HCT116 (cell line): ENCODE data around the gene NDUFS1. TPM values are rescaled to one million over a fixed set of nuclear protein-coding genes. Genes with fewer than 3 reads are reported as not detected.
A peak's percentile ranks its signal among the peaks of the same experiment; 100 is the strongest.

Experiments
- ATAC-seq: fragments of 200-7000 bp; cut with Tn5 transposase; 2 replicates; pipeline ENCODE4 v1.9.1; 2020; ENCODE audit warnings: mild to moderate bottlenecking, moderate library complexity
- BruUV-seq: library from RNA; stranded (reverse); fragments of 400-500 nt; replicated peaks from 2 replicates; lab custom pipeline; 2021; lab: Mats Ljungman, UMichigan
- CTCF ChIA-PET: fragments of 300-600 bp; sonication (Branson Sonifier 250); formaldehyde crosslinking; loops from one replicate; lab custom pipeline; 2021; ENCODE audit warnings: antibody characterized with exemption; lab: Charles Lee
- POLR2A ChIA-PET: fragments of 300-600, 350-600 bp; sonication (Branson Sonifier 250); formaldehyde crosslinking; loops from one replicate; lab custom pipeline; 2021; ENCODE audit warnings: antibody characterized with exemption; lab: Charles Lee
- RAD21 ChIA-PET, 2 experiments: fragments of 300-600 bp; sonication (Branson Sonifier 250); formaldehyde crosslinking; loops; one replicate each; lab custom pipeline; 2023; ENCODE audit warnings: low total read pairs in 2 of 2; ENCODE audit not compliant: uncharacterized antibody in 2 of 2, unreplicated experiment in 2 of 2, low non-redundant PET in 1 of 2; lab: Charles Lee
- DNase-seq: peaks from one replicate; pipeline ENCODE4 v3.0.0-alpha.2; 2010; ENCODE audit warnings: low read depth, low spot score
- H2AFZ ChIP-seq: fragments of 200-600 bp; shearing (Covaris generic), sonication (generic); 2 replicates; pipeline ENCODE4 v1.6.1; 2017; ENCODE audit warnings: low read depth, mixed run types, mixed read lengths, antibody characterized with exemption, low read length; ENCODE audit not compliant: poor library complexity, severe bottlenecking
- H3K27ac ChIP-seq: 2 replicates; pipeline ENCODE4 v1.5.1; 2012; ENCODE audit warnings: low read depth, low read length
- H3K27me3 ChIP-seq: fragments of 200-600 bp; sonication (generic); 2 replicates; pipeline ENCODE4 v1.6.1; 2016; ENCODE audit warnings: mixed run types, low read length, mixed read lengths; ENCODE audit not compliant: insufficient read depth
- H3K36me3 ChIP-seq, 2 experiments: fragments of 200-500 bp in 1 of 2; fragments of 200-600 bp in 1 of 2; sonication (Bioruptor generic) in 1 of 2; sonication (generic) in 1 of 2; 2 replicates each; pipeline versions ENCODE4 v1.5.1 to v1.6.1; 2014 to 2016; ENCODE audit warnings: low read length in 2 of 2, inconsistent platforms in 1 of 2, mixed read lengths in 1 of 2, mixed run types in 1 of 2; ENCODE audit not compliant: insufficient read depth in 2 of 2, control insufficient read depth in 1 of 2
- H3K4me1 ChIP-seq, 2 experiments: fragments of 200-600 bp in 1 of 2; sonication (generic) in 1 of 2; 2 replicates each; pipeline versions ENCODE4 v1.5.1 to v1.6.1; 2012 to 2017; ENCODE audit warnings: low read length in 2 of 2, inconsistent platforms in 1 of 2, mild to moderate bottlenecking in 1 of 2, mixed read lengths in 1 of 2, mixed run types in 1 of 2, moderate library complexity in 1 of 2; ENCODE audit not compliant: insufficient read depth in 2 of 2, control insufficient read depth in 1 of 2
- H3K4me2 ChIP-seq: fragments of 200-600 bp; sonication (generic); 2 replicates; pipeline ENCODE4 v1.6.1; 2017; ENCODE audit warnings: mixed run types, low read length, mixed read lengths
- H3K4me3 ChIP-seq, 2 experiments: fragments of 200-600 bp in 1 of 2; sonication (generic) in 1 of 2; replicated peaks in 1 of 2; 2 replicates each; pipeline ENCODE4 v1.5.1; 2011 to 2016; ENCODE audit warnings: low read length in 2 of 2, control low read depth in 1 of 2, low read depth in 1 of 2, mild to moderate bottlenecking in 1 of 2, mixed read lengths in 1 of 2, mixed run types in 1 of 2
- H3K79me2 ChIP-seq: fragments of 200-600 bp; sonication (generic); 2 replicates; pipeline ENCODE4 v1.6.1; 2017; ENCODE audit warnings: mild to moderate bottlenecking, mixed run types, low read length, moderate library complexity, mixed read lengths; ENCODE audit not compliant: insufficient read depth
- H3K9ac ChIP-seq: fragments of 200-600 bp; sonication (generic); 2 replicates; pipeline ENCODE4 v1.6.1; 2016; ENCODE audit warnings: low read length, mixed read lengths
- H3K9me2 ChIP-seq: fragments of 200-600 bp; sonication (generic), shearing (Covaris generic); 2 replicates; pipeline ENCODE4 v1.6.1; 2017; ENCODE audit warnings: mixed run types, mild to moderate bottlenecking, moderate library complexity; ENCODE audit not compliant: insufficient read depth
- H3K9me3 ChIP-seq, 2 experiments: fragments of 200-500 bp in 1 of 2; fragments of 200-600 bp in 1 of 2; sonication (Bioruptor generic) in 1 of 2; sonication (generic) in 1 of 2; 2 replicates each; pipeline ENCODE4 v1.6.1; 2014 to 2017; ENCODE audit warnings: low read length in 2 of 2, mixed read lengths in 2 of 2, inconsistent platforms in 1 of 2, low read depth in 1 of 2, mild to moderate bottlenecking in 1 of 2, mixed run types in 1 of 2, moderate library complexity in 1 of 2; ENCODE audit not compliant: control insufficient read depth in 1 of 2, insufficient read depth in 1 of 2
- H4K20me1 ChIP-seq: fragments of 200-600 bp; sonication (generic), shearing (Covaris generic); 2 replicates; pipeline ENCODE4 v1.6.1; 2017; ENCODE audit warnings: mixed run types, mild to moderate bottlenecking, moderate library complexity; ENCODE audit not compliant: insufficient read depth
- CBX3 ChIP-seq: IDR thresholded peaks from 2 replicates; pipeline ENCODE4 v1.6.1; 2012; ENCODE audit warnings: low read depth
- CEBPB ChIP-seq: IDR thresholded peaks from 2 replicates; pipeline ENCODE4 v1.6.1; 2012; ENCODE audit warnings: low read depth
- RAD21 ChIP-seq: IDR thresholded peaks from 2 replicates; pipeline ENCODE4 v1.6.1; 2012; ENCODE audit warnings: low read depth, mild to moderate bottlenecking
- REST ChIP-seq: IDR thresholded peaks from 2 replicates; pipeline ENCODE4 v1.6.1; 2012; ENCODE audit warnings: low read depth
- SIN3A ChIP-seq: IDR thresholded peaks from 2 replicates; pipeline ENCODE4 v1.6.1; 2012; ENCODE audit warnings: low read depth
- SP1 ChIP-seq: IDR thresholded peaks from 2 replicates; pipeline ENCODE4 v1.6.1; 2012; ENCODE audit warnings: low read depth
- SRF ChIP-seq: IDR thresholded peaks from 2 replicates; pipeline ENCODE4 v1.6.1; 2012; ENCODE audit warnings: low read depth
- YY1 ChIP-seq: IDR thresholded peaks from 2 replicates; pipeline ENCODE4 v1.6.1; 2011; ENCODE audit warnings: low read length, low read depth, moderate library complexity, mild to moderate bottlenecking; ENCODE audit not compliant: insufficient replicate concordance; ENCODE audit errors: extremely low read depth
- intact Hi-C: fragments of 100-400 bp; cut with micrococcal nuclease; formaldehyde crosslinking; loops from 2 replicates; pipeline ENCODE4 v1.10.0; 2022
- total RNA-seq: library from RNA; stranded (reverse); gene quantifications from one replicate; pipeline ENCODE4 v1.2.1, GENCODE V29; 2021; ENCODE audit not compliant: unreplicated experiment
- TF ChIP-seq, protein P1 (sequence below): IDR thresholded peaks from 2 replicates; pipeline ENCODE4 v1.6.1; 2012

NDUFS1 gene
- total RNA-seq, 1 experiment from 2014 or later = 86.6 TPM

DNA sequence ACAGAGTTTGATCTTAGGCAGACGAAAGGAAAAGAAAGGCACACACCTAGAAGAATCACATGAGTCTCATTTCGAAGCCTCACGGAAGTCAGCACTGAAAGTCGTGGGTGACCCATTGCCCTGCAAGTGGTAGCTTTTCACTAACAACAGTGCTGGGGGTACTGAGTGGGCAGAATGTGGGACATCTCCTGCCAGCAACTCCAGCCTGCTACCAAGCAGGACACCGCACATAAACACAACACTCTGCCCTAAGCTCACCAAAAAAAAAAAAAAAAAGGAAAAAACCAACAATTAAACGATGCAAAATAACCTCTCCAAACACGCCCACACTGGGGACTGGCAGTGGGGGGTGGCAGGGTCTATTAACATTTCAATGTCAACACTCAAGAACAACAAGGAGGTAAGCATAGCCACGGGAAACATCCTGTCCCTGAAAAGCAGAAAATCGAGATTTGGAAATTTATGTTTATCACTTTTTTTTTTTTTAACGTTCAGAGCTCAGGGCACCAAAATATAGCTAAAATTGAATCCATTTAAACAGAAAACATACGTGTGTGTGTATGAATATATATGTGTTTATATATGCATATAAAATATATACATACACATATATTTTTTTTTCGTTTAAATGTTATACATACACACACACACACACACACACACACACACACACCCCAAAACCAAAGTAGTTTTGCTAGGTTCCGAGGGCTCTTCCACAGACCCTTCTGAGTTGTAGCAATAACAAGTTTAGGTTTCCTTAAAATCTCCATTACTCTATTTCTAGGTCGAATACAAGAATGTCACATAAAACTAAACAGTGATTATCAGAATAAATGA lies 75.4 kb downstream of the NDUFS1 start:
- peak overlapping the region; percentile 89; the same call in 1 of the 2 replicates for H3K27ac ChIP-seq
- H3K4me2 ChIP-seq = peak overlapping the region; percentile 91
- H2AFZ ChIP-seq = no peak overlapping the region
- TSS peak; percentile 30 for BruUV-seq
- POLR2A ChIA-PET = interaction anchor here (0.7 kb wide), 2 partner anchors 126 to 659 kb away, joined by 3 to 4 read pairs; no protein-coding TSS in a partner anchor
- no peak for DNase-seq
- no peaks in the 10 kb centered on the region for H3K36me3 ChIP-seq
- no peaks in the 10 kb centered on the region for H4K20me1 ChIP-seq
- RAD21 ChIA-PET = no interaction called here
- no peaks in the 10 kb centered on the region for H3K9me2 ChIP-seq
- 0 out of 2 replicates have a peak, but pooled peaks have one; percentile 2 for ATAC-seq
- no peaks in the 10 kb centered on the region for H3K27me3 ChIP-seq
- peaks cover 64% of the 10 kb centered on the region for H3K79me2 ChIP-seq
- TF ChIP-seq RAD21 = no peak
- peak; percentile 7; the same call in 1 of the 2 replicates for TF ChIP-seq SIN3A
- intact Hi-C loops = no loop called here
- no peaks in the 10 kb centered on the region for H3K9me3 ChIP-seq
- H3K9ac ChIP-seq = peak overlapping the region; percentile 73
- H3K4me1 ChIP-seq = peaks cover 8 to 12% of the 10 kb centered on the region in 2 experiments; a peak in 3 of 4 replicates
- H3K4me3 ChIP-seq = peak overlapping the region; percentile 65 to 82
- CTCF ChIA-PET = no interaction called here

GRCh38 chr2:206082298-206082843 lies 76.9 kb downstream of the NDUFS1 start:
- no peak for DNase-seq
- Histone ChIP-seq H3K36me3 (no peaks in the 10 kb centered on the region), H4K20me1 (no peaks in the 10 kb centered on the region), H3K4me3 (no peak overlapping the region), H3K9me2 (no peaks in the 10 kb centered on the region), H3K79me2 (peaks cover 69% of the 10 kb centered on the region)
- ChIA-PET RAD21 (no interaction called here), CTCF (no interaction called here), POLR2A (no interaction called here)
- intact Hi-C loops = no loop called here
- ATAC-seq = no peak
- no TSS peak for BruUV-seq
- TF ChIP-seq SRF (no peak), YY1 (no peak), CBX3 (no peak), CEBPB (no peak), SP1 (no peak), SIN3A (no peak), REST (no peak)
- TF ChIP-seq, protein P1, sequence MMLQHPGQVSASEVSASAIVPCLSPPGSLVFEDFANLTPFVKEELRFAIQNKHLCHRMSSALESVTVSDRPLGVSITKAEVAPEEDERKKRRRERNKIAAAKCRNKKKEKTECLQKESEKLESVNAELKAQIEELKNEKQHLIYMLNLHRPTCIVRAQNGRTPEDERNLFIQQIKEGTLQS = no peak
- TF ChIP-seq, all 23 proteins: peak for 0
- peaks cover 5 to 12% of the 10 kb centered on the region in 2 experiments; a peak in 3 of 4 replicates for H3K4me1 ChIP-seq
- no peaks in the 10 kb centered on the region for H3K27me3 ChIP-seq
- no peak overlapping the region for H3K27ac ChIP-seq
- H2AFZ ChIP-seq = no peak overlapping the region
- H3K4me2 ChIP-seq = no peak overlapping the region
- no peak overlapping the region for H3K9ac ChIP-seq
- no peaks in the 10 kb centered on the region for H3K9me3 ChIP-seq
